T follicular helper cell (primary cell): ENCODE results near the gene AMDHD2.
"Not testable (repeated sequence)": the region's sequence is repeated elsewhere in the genome, so short reads cannot be mapped to it uniquely, and the experiment has no call there.

ENCODE experiments used
- DNase-seq: peaks from one replicate; pipeline ENCODE4 v3.0.0-alpha.2; 2020; ENCODE audit warnings: low read depth

AMDHD2 gene

GRCh38 chr16:2517954-2518605 lies 2.1 kb upstream of the AMDHD2 start:
- DNase-seq = no peak

GRCh38 chr16:2518823-2519710 lies 1.1 kb upstream of the AMDHD2 start:
- no peak for DNase-seq

- DNase-seq = no peak
Observed at GRCh38 chr16:2519711-2520080, 475 bp upstream of the AMDHD2 start.

GRCh38 chr16:2520784-2521531 lies 787 bp downstream of the AMDHD2 start:
- DNase-seq = peak; percentile 61

GRCh38 chr16:2523801-2524231 lies 3.6 kb downstream of the AMDHD2 start:
- no peak for DNase-seq

- no peak for DNase-seq
Observed at GRCh38 chr16:2524339-2524938, 4.3 kb downstream of the AMDHD2 start.

GRCh38 chr16:2526135-2526534 lies 6.0 kb downstream of the AMDHD2 start:
- DNase-seq = no peak

GRCh38 chr16:2527071-2527783 lies 7.1 kb downstream of the AMDHD2 start:
- no peak for DNase-seq

GRCh38 chr16:2527784-2528100 lies 7.6 kb downstream of the AMDHD2 start:
- DNase-seq = no peak

- no peak for DNase-seq
Observed at GRCh38 chr16:2528161-2529060, 8.2 kb downstream of the AMDHD2 start.

GRCh38 chr16:2529061-2529931 lies 9.1 kb downstream of the AMDHD2 start:
- DNase-seq = no peak

- DNase-seq = no peak
Observed at GRCh38 chr16:2529961-2530628, 9.9 kb downstream of the AMDHD2 start.

GRCh38 chr16:2530629-2531318 lies 10.6 kb downstream of the AMDHD2 start:
- DNase-seq = no peak

GRCh38 chr16:2531371-2531695 lies 11.2 kb downstream of the AMDHD2 start, which contains the start of gene CEMP1:
Gene CEMP1, minus strand, starts transcription at chr16:2531408. Its CDS starts 335 bp downstream, at chr16:2531073.
- DNase-seq = no peak

- DNase-seq = peak; percentile 96
Observed at GRCh38 chr16:2531696-2532493, 11.7 kb downstream of the AMDHD2 start.

- DNase-seq = peak; percentile 54
Observed at GRCh38 chr16:2532494-2533141, 12.4 kb downstream of the AMDHD2 start.

- not testable (repeated sequence) for DNase-seq
Observed at GRCh38 chr16:2533142-2533755, 13.1 kb downstream of the AMDHD2 start.
